CD4-positive, alpha-beta T cell (primary cell): ENCODE data around the gene ZNF865. TPM values are rescaled to one million over a fixed set of nuclear protein-coding genes. Genes with fewer than 3 reads are reported as not detected.

Experiments used
- ATAC-seq: fragments of 200-7000 bp; cut with Tn5 transposase; one replicate; pipeline ENCODE4 v1.10.0; 2022; ENCODE audit warnings: mild to moderate bottlenecking; ENCODE audit not compliant: poor library complexity
- CTCF ChIA-PET: fragments of 350-600 bp; sonication (Branson Sonifier 250); formaldehyde crosslinking; loops from one replicate; lab custom pipeline; 2021; ENCODE audit warnings: antibody characterized with exemption, inconsistent platforms; lab: Charles Lee
- POLR2A ChIA-PET: fragments of 350-600 bp; sonication (Branson Sonifier 250); formaldehyde crosslinking; loops from one replicate; lab custom pipeline; 2021; ENCODE audit warnings: antibody characterized with exemption, inconsistent platforms; lab: Charles Lee
- DNase-seq, 14 experiments: peaks; one replicate each; pipeline ENCODE4 v3.0.0-alpha.2; 2013 to 2020; ENCODE audit warnings: mixed read lengths in 2 of 14
- H3K27ac ChIP-seq, 2 donors: one replicate each; pipeline versions ENCODE4 v1.5.1 to v1.7.0; 2013; ENCODE audit warnings: low read length in 2 of 2, low read depth in 1 of 2, mild to moderate bottlenecking in 1 of 2
- H3K27me3 ChIP-seq, 2 experiments: 1 replicate in 1 of 2; 2 replicates in 1 of 2; pipeline versions ENCODE4 v1.6.1 to v1.7.0; 2013; ENCODE audit warnings: low read length in 2 of 2, control low read depth in 1 of 2, mild to moderate bottlenecking in 1 of 2, moderate library complexity in 1 of 2; ENCODE audit not compliant: insufficient read depth in 2 of 2, control insufficient read depth in 1 of 2
- H3K36me3 ChIP-seq: one replicate; pipeline ENCODE4 v1.6.1; 2013; ENCODE audit warnings: low read length, control low read depth; ENCODE audit not compliant: insufficient read depth
- H3K4me1 ChIP-seq: one replicate; pipeline ENCODE4 v1.6.1; 2013; ENCODE audit warnings: low read length, control low read depth; ENCODE audit not compliant: insufficient read depth
- H3K4me3 ChIP-seq: one replicate; pipeline ENCODE4 v1.5.1; 2013; ENCODE audit warnings: mild to moderate bottlenecking, low read length, moderate library complexity
- H3K9me3 ChIP-seq, 2 experiments: 1 replicate in 1 of 2; 2 replicates in 1 of 2; pipeline versions ENCODE4 v1.6.1 to v1.7.0; 2013; ENCODE audit warnings: low read length in 2 of 2, mild to moderate bottlenecking in 2 of 2, control low read depth in 1 of 2, moderate library complexity in 1 of 2; ENCODE audit not compliant: control insufficient read depth in 1 of 2, insufficient read depth in 1 of 2
- H3K27ac Mint-ChIP-seq: one replicate; pipeline ENCODE4 v1.8.0; 2020; ENCODE audit warnings: mixed read lengths
- H3K27me3 Mint-ChIP-seq: one replicate; pipeline ENCODE4 v1.8.0; 2021; ENCODE audit warnings: mixed read lengths
- H3K36me3 Mint-ChIP-seq: one replicate; pipeline ENCODE4 v1.8.0; 2021; ENCODE audit warnings: low read depth, mixed read lengths
- H3K4me1 Mint-ChIP-seq: one replicate; pipeline ENCODE4 v1.8.0; 2021; ENCODE audit warnings: low read depth, mixed read lengths
- H3K4me3 Mint-ChIP-seq: one replicate; pipeline ENCODE4 v1.8.0; 2020; ENCODE audit warnings: mild to moderate bottlenecking, mixed read lengths
- H3K9me3 Mint-ChIP-seq: one replicate; pipeline ENCODE4 v1.8.0; 2020; ENCODE audit warnings: mixed read lengths
- intact Hi-C, 2 experiments: fragments of 100-400 bp; cut with DNase I in 1 of 2; cut with micrococcal nuclease in 1 of 2; formaldehyde crosslinking; loops; one replicate each; pipeline versions ENCODE4 v1.15.1 to v1.9.0; 2023 to 2025; cut with DNase I, micrococcal nuclease
- total RNA-seq, 174 experiments: library from RNA in 2 of 174; stranded (reverse) in 2 of 174; gene quantifications; one replicate each; pipeline ENCODE4 v1.2.3 and lab custom pipeline; 2021 to 2026
- TF ChIP-seq, protein P1 (sequence below): fragments of 200-600 bp; IDR thresholded peaks from one replicate; pipeline ENCODE4 v1.8.0; 2022; ENCODE audit warnings: antibody characterized with exemption, mild to moderate bottlenecking

Gene ZNF865
- total RNA-seq, 2 experiments from 2014 or later = 12.0 to 12.9 TPM

DNA sequence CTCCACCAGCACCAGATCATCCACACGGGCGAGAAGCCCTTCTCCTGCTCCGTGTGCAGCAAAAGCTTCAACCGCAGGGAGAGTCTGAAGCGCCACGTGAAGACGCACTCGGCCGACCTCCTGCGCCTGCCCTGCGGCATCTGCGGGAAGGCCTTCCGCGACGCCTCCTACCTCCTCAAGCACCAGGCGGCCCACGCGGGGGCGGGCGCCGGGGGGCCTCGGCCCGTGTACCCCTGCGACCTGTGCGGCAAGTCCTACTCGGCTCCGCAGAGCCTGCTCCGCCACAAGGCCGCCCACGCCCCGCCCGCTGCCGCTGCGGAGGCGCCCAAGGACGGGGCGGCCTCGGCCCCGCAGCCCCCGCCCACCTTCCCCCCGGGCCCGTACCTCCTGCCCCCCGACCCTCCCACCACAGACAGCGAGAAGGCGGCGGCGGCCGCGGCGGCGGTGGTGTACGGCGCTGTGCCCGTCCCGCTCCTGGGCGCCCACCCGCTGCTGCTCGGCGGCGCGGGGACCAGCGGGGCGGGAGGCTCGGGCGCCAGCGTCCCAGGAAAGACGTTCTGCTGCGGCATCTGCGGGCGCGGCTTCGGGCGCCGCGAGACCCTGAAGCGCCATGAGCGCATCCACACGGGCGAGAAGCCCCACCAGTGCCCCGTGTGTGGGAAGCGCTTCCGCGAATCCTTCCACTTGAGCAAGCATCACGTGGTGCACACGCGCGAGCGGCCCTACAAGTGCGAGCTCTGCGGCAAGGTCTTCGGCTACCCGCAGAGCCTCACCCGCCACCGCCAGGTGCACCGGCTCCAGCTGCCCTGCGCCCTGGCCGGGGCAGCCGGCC, 9.5 kb downstream of the ZNF865 start:
- H3K4me1 ChIP-seq = peaks cover 13% of the 10 kb centered on the region
- DNase-seq (no peak), ATAC-seq (no peak)
- H3K36me3 Mint-ChIP-seq = peaks cover 45% of the 10 kb centered on the region
- no peaks in the 10 kb centered on the region for H3K27me3 ChIP-seq
- H3K9me3 Mint-ChIP-seq = no peaks in the 10 kb centered on the region
- no peak overlapping the region for H3K4me3 ChIP-seq
- TF ChIP-seq, protein P1, sequence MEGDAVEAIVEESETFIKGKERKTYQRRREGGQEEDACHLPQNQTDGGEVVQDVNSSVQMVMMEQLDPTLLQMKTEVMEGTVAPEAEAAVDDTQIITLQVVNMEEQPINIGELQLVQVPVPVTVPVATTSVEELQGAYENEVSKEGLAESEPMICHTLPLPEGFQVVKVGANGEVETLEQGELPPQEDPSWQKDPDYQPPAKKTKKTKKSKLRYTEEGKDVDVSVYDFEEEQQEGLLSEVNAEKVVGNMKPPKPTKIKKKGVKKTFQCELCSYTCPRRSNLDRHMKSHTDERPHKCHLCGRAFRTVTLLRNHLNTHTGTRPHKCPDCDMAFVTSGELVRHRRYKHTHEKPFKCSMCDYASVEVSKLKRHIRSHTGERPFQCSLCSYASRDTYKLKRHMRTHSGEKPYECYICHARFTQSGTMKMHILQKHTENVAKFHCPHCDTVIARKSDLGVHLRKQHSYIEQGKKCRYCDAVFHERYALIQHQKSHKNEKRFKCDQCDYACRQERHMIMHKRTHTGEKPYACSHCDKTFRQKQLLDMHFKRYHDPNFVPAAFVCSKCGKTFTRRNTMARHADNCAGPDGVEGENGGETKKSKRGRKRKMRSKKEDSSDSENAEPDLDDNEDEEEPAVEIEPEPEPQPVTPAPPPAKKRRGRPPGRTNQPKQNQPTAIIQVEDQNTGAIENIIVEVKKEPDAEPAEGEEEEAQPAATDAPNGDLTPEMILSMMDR = no peak
- H3K27ac Mint-ChIP-seq = no peak overlapping the region
- H3K4me1 Mint-ChIP-seq = peaks cover 29% of the 10 kb centered on the region
- no peaks in the 10 kb centered on the region for H3K9me3 ChIP-seq
- H3K27ac ChIP-seq = no peak overlapping the region
- H3K4me3 Mint-ChIP-seq = no peak overlapping the region
- intact Hi-C loops = no loop called here
- no peaks in the 10 kb centered on the region for H3K27me3 Mint-ChIP-seq
- POLR2A ChIA-PET = interaction anchor here (0.8 kb wide), 1 partner anchor 9 kb away, joined by 3 read pairs; the partner anchor contains the start of gene ZNF865
- peaks cover 33% of the 10 kb centered on the region for H3K36me3 ChIP-seq
- CTCF ChIA-PET = interaction anchor here (0.5 kb wide), 1 partner anchor 38 kb away, joined by 4 read pairs; no protein-coding TSS in a partner anchor

DNA sequence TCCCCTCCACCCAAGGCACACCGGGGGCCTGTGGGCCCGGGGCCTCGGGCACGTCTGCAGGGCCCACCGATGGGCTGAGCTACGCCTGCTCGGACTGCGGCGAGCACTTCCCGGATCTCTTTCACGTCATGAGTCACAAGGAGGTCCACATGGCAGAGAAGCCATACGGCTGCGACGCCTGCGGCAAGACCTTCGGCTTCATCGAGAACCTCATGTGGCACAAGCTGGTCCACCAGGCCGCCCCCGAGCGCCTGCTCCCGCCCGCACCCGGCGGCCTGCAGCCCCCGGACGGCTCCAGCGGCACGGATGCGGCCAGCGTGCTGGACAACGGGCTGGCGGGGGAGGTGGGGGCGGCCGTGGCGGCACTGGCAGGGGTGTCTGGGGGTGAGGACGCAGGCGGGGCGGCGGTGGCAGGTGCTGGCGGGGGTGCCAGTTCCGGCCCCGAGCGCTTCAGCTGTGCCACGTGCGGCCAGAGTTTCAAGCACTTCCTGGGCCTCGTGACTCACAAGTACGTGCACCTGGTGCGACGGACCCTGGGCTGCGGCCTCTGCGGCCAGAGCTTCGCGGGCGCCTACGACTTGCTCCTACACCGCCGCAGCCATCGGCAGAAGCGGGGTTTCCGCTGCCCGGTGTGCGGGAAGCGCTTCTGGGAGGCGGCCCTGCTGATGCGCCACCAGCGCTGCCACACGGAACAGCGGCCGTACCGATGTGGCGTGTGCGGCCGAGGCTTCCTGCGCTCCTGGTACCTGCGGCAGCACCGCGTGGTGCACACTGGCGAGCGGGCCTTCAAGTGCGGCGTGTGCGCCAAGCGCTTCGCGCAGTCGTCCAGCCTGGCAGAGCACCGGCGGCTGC, 10.3 kb downstream of the ZNF865 start:
- Mint-ChIP-seq H3K27ac (no peak overlapping the region), H3K9me3 (no peaks in the 10 kb centered on the region), H3K4me3 (no peak overlapping the region), H3K4me1 (peaks cover 31% of the 10 kb centered on the region), H3K27me3 (no peaks in the 10 kb centered on the region), H3K36me3 (peaks cover 45% of the 10 kb centered on the region)
- no peaks in the 10 kb centered on the region for H3K27me3 ChIP-seq
- no peak overlapping the region for H3K4me3 ChIP-seq
- no peaks in the 10 kb centered on the region for H3K9me3 ChIP-seq
- intact Hi-C loops = no loop called here
- H3K4me1 ChIP-seq = peaks cover 20% of the 10 kb centered on the region
- no peak overlapping the region for H3K27ac ChIP-seq
- peaks cover 29% of the 10 kb centered on the region for H3K36me3 ChIP-seq
- ChIA-PET POLR2A (interaction anchor here (0.8 kb wide), 1 partner anchor 10 kb away, joined by 3 read pairs; the partner anchor contains the start of gene ZNF865), CTCF (no interaction called here)
- no peak for ATAC-seq
- TF ChIP-seq, protein P1 = no peak
- DNase-seq = peak in 1 of 14 experiments; percentile 23

DNA sequence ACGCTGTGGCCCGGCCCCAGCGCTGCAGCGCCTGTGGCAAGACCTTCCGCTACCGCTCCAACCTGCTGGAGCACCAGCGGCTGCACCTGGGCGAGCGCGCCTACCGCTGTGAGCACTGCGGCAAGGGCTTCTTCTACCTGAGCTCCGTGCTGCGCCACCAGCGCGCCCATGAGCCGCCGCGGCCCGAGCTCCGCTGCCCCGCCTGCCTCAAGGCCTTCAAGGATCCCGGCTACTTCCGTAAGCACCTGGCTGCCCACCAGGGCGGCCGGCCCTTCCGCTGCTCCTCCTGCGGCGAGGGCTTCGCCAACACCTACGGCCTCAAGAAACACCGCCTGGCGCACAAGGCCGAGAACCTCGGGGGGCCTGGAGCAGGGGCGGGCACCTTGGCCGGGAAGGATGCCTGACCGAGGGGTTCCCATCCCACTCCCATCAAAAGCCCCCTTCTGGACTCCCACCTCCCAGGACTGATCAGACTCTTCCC, 11.0 kb downstream of the ZNF865 start:
- ChIA-PET CTCF (no interaction called here), POLR2A (interaction anchor here (1.8 kb wide), 1 partner anchor 16 kb away, joined by 8 read pairs; the partner anchor contains the start of gene ZNF524)
- TF ChIP-seq, protein P1 = no peak
- no peaks in the 10 kb centered on the region for H3K9me3 Mint-ChIP-seq
- peaks cover 32% of the 10 kb centered on the region for H3K36me3 ChIP-seq
- H3K4me1 ChIP-seq = peaks cover 22% of the 10 kb centered on the region
- intact Hi-C loops = no loop called here
- ATAC-seq (no peak), DNase-seq (no peak)
- no peak overlapping the region for H3K4me3 Mint-ChIP-seq
- H3K4me1 Mint-ChIP-seq = peaks cover 30% of the 10 kb centered on the region
- H3K27me3 ChIP-seq = no peaks in the 10 kb centered on the region
- no peak overlapping the region for H3K27ac Mint-ChIP-seq
- H3K9me3 ChIP-seq = no peaks in the 10 kb centered on the region
- peaks cover 41% of the 10 kb centered on the region for H3K36me3 Mint-ChIP-seq
- no peak overlapping the region for H3K4me3 ChIP-seq
- H3K27ac ChIP-seq = no peak overlapping the region
- H3K27me3 Mint-ChIP-seq = no peaks in the 10 kb centered on the region
